SU-DHL-6 (cell line): Measurements from ENCODE around the gene ABI1.
A peak's percentile ranks its signal among the peaks of the same experiment; 100 is the strongest.

ENCODE experiments used
- H2AFZ ChIP-seq: fragments of 200-600 bp; sonication (generic); 2 replicates; pipeline ENCODE4 v1.6.1; 2014; ENCODE audit warnings: low read depth, mild to moderate bottlenecking, moderate library complexity, mixed read lengths, antibody characterized with exemption, low read length; ENCODE audit not compliant: severe bottlenecking
- H3F3A ChIP-seq: fragments of 200-600 bp; shearing (Covaris generic); 2 replicates; pipeline ENCODE4 v1.6.0; 2016; ENCODE audit warnings: antibody characterized with exemption, mild to moderate bottlenecking; ENCODE audit not compliant: insufficient read depth
- H3K27ac ChIP-seq: fragments of 200-600 bp; sonication (generic); 2 replicates; pipeline ENCODE4 v1.5.1; 2016; ENCODE audit warnings: low read depth, mild to moderate bottlenecking, low read length, moderate library complexity, mixed read lengths
- H3K27me3 ChIP-seq: fragments of 200-600 bp; sonication (generic), shearing (Covaris generic); 2 replicates; pipeline ENCODE4 v1.6.0; 2014; ENCODE audit warnings: mild to moderate bottlenecking, low read length
- H3K36me3 ChIP-seq: fragments of 200-600 bp; sonication (generic); 2 replicates; pipeline ENCODE4 v1.6.1; 2014; ENCODE audit warnings: mild to moderate bottlenecking, low read length, mixed read lengths
- H3K4me2 ChIP-seq: fragments of 300-600, 200-600 bp; shearing (Covaris generic), sonication (generic); 2 replicates; pipeline ENCODE4 v1.6.0; 2014; ENCODE audit warnings: low read length, low read depth, mild to moderate bottlenecking; ENCODE audit not compliant: poor library complexity, severe bottlenecking
- H3K4me3 ChIP-seq: fragments of 200-600 bp; sonication (generic); 2 replicates; pipeline ENCODE4 v1.5.1; 2014; ENCODE audit warnings: antibody characterized with exemption, low read length, mild to moderate bottlenecking, mixed read lengths; ENCODE audit not compliant: insufficient read depth, poor library complexity, severe bottlenecking
- H3K79me2 ChIP-seq: fragments of 200-600 bp; sonication (generic); 2 replicates; pipeline ENCODE4 v1.6.1; 2014; ENCODE audit warnings: mild to moderate bottlenecking, low read length, moderate library complexity; ENCODE audit not compliant: insufficient read depth
- H3K9ac ChIP-seq: fragments of 200-600 bp; sonication (generic); 2 replicates; pipeline ENCODE4 v1.7.0; 2014; ENCODE audit warnings: mild to moderate bottlenecking, low read length
- H3K9me2 ChIP-seq: fragments of 200-600 bp; sonication (generic); replicated peaks from 2 replicates; pipeline ENCODE4 v1.6.1; 2014; ENCODE audit warnings: low read length; ENCODE audit not compliant: insufficient read depth
- H3K9me3 ChIP-seq: fragments of 200-600 bp; sonication (generic); 2 replicates; pipeline ENCODE4 v1.6.1; 2014; ENCODE audit warnings: low read length, mixed read lengths; ENCODE audit not compliant: insufficient read depth
- H4K20me1 ChIP-seq: fragments of 200-600 bp; sonication (generic); 2 replicates; pipeline ENCODE4 v1.6.1; 2014; ENCODE audit warnings: low read depth, mild to moderate bottlenecking, antibody characterized with exemption, low read length, moderate library complexity, mixed read lengths
- EZH2phosphoT487 ChIP-seq: fragments of 200-600 bp; sonication (generic), shearing (Covaris generic); conservative IDR thresholded peaks from 2 replicates; pipeline ENCODE4 v1.6.1; 2018; ENCODE audit warnings: mild to moderate bottlenecking, antibody characterized with exemption, low read length, moderate library complexity, mixed read lengths
- TF ChIP-seq, protein P1 (sequence below): fragments of 200-600 bp; sonication (generic); IDR thresholded peaks from one replicate; pipeline ENCODE4 v1.5.1; 2017; ENCODE audit warnings: antibody characterized with exemption, mild to moderate bottlenecking, low read length, moderate library complexity; ENCODE audit not compliant: insufficient read depth, poor library complexity, severe bottlenecking

The ABI1 gene

DNA sequence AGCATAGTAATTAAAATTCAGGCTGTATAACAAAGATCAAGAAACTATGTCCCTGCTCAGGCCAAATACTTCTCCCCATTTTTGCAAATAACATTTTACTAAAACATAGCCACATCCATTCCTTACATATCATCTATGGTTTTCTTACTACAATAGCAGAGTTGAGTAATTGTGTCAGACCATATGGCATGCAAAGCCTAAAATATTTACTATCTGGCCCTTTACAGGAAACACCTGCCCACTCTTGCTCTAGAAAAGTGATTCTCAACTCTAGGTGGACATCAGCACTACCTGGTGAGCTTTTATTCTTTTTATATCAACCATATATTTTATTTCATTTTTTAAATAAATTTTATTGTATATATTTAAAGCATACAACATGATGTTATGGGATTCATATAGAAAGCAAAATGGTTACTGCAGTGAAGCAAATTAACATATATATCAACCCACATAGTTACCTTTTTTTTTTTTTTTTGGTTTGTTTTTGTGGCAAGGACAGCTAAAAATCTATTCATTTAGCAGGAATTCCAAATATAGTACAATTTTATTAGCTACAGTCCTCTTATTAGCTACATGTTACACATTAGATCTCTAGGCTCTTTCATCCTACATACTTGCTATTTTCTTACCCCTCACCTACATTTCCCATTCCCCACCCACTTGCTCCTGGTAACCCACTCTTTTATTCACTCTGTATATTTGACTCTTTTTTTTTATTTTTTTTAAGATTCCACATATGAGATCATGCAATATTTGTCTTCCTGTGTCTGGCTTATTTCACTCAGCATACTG lies 19.6 kb downstream of the ABI1 start:
- H3K9ac ChIP-seq, result no peak overlapping the region; the same call in 1 of the 2 replicates
- peak overlapping the region; percentile 54 for H3K27ac ChIP-seq
- TF ChIP-seq, protein P1, sequence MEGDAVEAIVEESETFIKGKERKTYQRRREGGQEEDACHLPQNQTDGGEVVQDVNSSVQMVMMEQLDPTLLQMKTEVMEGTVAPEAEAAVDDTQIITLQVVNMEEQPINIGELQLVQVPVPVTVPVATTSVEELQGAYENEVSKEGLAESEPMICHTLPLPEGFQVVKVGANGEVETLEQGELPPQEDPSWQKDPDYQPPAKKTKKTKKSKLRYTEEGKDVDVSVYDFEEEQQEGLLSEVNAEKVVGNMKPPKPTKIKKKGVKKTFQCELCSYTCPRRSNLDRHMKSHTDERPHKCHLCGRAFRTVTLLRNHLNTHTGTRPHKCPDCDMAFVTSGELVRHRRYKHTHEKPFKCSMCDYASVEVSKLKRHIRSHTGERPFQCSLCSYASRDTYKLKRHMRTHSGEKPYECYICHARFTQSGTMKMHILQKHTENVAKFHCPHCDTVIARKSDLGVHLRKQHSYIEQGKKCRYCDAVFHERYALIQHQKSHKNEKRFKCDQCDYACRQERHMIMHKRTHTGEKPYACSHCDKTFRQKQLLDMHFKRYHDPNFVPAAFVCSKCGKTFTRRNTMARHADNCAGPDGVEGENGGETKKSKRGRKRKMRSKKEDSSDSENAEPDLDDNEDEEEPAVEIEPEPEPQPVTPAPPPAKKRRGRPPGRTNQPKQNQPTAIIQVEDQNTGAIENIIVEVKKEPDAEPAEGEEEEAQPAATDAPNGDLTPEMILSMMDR, result no peak
- TF ChIP-seq EZH2phosphoT487, result no peak
- H3K9me3 ChIP-seq, result no peaks in the 10 kb centered on the region
- H2AFZ ChIP-seq, result no peak overlapping the region
- H3K9me2 ChIP-seq, result no peaks in the 10 kb centered on the region
- H3K79me2 ChIP-seq, result peaks cover 99% of the 10 kb centered on the region
- H3K4me2 ChIP-seq, result peak overlapping the region; percentile 50
- peaks cover 43% of the 10 kb centered on the region for H4K20me1 ChIP-seq
- peaks cover 17% of the 10 kb centered on the region; the same call in 1 of the 2 replicates for H3F3A ChIP-seq
- no peaks in the 10 kb centered on the region for H3K27me3 ChIP-seq
- peaks cover 11% of the 10 kb centered on the region; the same call in 1 of the 2 replicates for H3K36me3 ChIP-seq
- peak overlapping the region; percentile 9 for H3K4me3 ChIP-seq

DNA sequence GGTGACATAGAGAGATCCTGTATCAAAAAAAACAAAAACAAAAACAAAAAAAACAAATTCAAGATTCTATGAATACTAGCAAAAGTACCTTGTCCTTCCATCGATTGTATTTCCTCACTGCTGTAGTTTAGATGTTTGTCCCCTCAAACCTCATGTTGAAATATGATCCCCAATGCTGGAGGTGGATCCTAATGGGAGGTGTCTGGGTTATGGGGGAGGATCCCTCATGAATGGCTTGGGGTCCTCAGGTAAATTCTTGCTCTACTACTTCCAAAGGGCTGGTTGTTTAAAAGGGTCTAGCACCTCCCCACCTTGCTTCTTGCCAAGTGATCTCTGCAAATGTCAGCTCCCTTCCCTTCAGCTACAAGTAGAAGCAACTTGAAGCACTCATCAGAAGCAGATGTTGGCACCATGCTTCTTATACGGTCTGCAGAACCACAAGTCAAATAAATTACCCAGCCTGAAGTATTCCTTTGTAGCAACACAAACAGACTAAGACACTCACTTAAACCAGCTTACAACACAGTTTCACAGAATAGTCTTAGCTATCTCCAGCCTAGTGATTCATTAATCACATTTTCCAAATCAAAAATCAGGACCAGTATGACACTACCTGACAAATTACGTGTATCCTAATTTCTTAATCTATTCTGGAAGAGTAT lies 20.7 kb downstream of the ABI1 start:
- Histone ChIP-seq H3K27ac (peak overlapping the region; percentile 54), H3F3A (peaks cover 14% of the 10 kb centered on the region; the same call in 1 of the 2 replicates), H3K9me3 (no peaks in the 10 kb centered on the region), H3K36me3 (peaks cover 11% of the 10 kb centered on the region), H3K4me2 (peak overlapping the region; percentile 50), H3K79me2 (peaks cover 99% of the 10 kb centered on the region), H3K27me3 (no peaks in the 10 kb centered on the region), H3K9ac (no peak overlapping the region), H3K4me3 (no peak overlapping the region), H2AFZ (no peak overlapping the region), H3K9me2 (no peaks in the 10 kb centered on the region), H4K20me1 (peaks cover 42% of the 10 kb centered on the region)
- TF ChIP-seq, protein P1, result no peak
- TF ChIP-seq EZH2phosphoT487, result no peak

DNA sequence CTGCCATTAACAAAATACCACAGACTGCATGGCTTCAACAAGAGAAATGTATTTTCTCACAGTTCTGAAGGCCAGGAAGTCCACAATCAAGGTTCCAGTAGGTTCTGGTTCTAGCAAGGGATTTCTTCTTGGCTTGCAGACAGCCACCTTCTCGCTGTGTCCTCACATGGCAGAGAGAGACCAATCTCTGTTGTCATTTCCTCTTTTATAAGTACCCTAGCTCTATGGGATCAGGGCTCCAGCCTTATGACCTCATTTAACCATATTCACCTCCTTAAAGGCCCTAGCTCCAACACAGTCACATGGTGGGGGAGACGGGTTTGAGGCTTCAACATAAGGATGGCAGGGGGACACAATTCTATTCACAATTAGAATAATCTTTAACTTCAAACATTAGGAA lies 23.6 kb downstream of the ABI1 start:
- H3K4me3 ChIP-seq, result no peak overlapping the region
- no peak overlapping the region for H2AFZ ChIP-seq
- no peak overlapping the region for H3K4me2 ChIP-seq
- no peaks in the 10 kb centered on the region for H3K9me2 ChIP-seq
- H3K27ac ChIP-seq, result 0 out of 2 replicates have a peak overlapping the region, but pooled peaks have one; percentile 4
- H3F3A ChIP-seq, result peaks cover 8% of the 10 kb centered on the region; the same call in 1 of the 2 replicates
- peaks cover 100% of the 10 kb centered on the region for H3K79me2 ChIP-seq
- TF ChIP-seq, protein P1, result no peak
- TF ChIP-seq EZH2phosphoT487, result no peak
- peaks cover 39% of the 10 kb centered on the region for H4K20me1 ChIP-seq
- peaks cover 4% of the 10 kb centered on the region for H3K36me3 ChIP-seq
- no peak overlapping the region for H3K9ac ChIP-seq
- H3K27me3 ChIP-seq, result no peaks in the 10 kb centered on the region
- H3K9me3 ChIP-seq, result no peaks in the 10 kb centered on the region
